Dermis blood vessel endothelial cell (primary cell): ENCODE results near the gene CDHR5. TPM values are rescaled to one million over a fixed set of nuclear protein-coding genes. Genes with fewer than 3 reads are reported as not detected.

Source experiments
- total RNA-seq: library from RNA; depleted of rRNA; stranded (reverse); fragments of >200 nt; gene quantifications from 2 replicates; pipeline ENCODE4 v1.2.3, GENCODE V29; 2014

Gene CDHR5
- total RNA-seq, 1 donor from 2014 or later: not detected

Other genes with a start within 250 kb of the CDHR5 start
- gene PKP3, start 230.7 kb downstream of the CDHR5 start, total RNA-seq: 0.09 and 0.68 TPM in 2 replicates
- 43.2 and 52.2 TPM in 2 replicates for gene SIGIRR, start 210.0 kb downstream of the CDHR5 start, total RNA-seq
- 0.42 and 10.7 TPM in 2 replicates for gene ANO9, start 182.9 kb downstream of the CDHR5 start, total RNA-seq
- gene PTDSS2, start 174.7 kb downstream of the CDHR5 start, total RNA-seq: 34.5 and 50.2 TPM in 2 replicates
- gene RNH1, start 117.7 kb downstream of the CDHR5 start, total RNA-seq: 257 and 310 TPM in 2 replicates
- gene HRAS, start 89.4 kb downstream of the CDHR5 start, total RNA-seq: 51.6 and 70.2 TPM in 2 replicates
- 0.56 and 0.68 TPM in 2 replicates for gene LRRC56, start 87.4 kb downstream of the CDHR5 start, total RNA-seq
- gene LMNTD2, start 64.2 kb downstream of the CDHR5 start, total RNA-seq: 1.3 and 2.6 TPM in 2 replicates
- gene RASSF7, start 64.0 kb downstream of the CDHR5 start, total RNA-seq: 21.3 and 25.2 TPM in 2 replicates
- 27.7 and 31.4 TPM in 2 replicates for gene PHRF1, start 48.5 kb downstream of the CDHR5 start, total RNA-seq
- gene IRF7, start 9.0 kb downstream of the CDHR5 start, total RNA-seq: 16.8 and 24.2 TPM in 2 replicates
- gene SCT, start 2.2 kb upstream of the CDHR5 start, total RNA-seq: not detected in 2 replicates
- gene DRD4, start 12.3 kb upstream of the CDHR5 start, total RNA-seq: under 0.01 TPM in 1 of 2 replicates, not detected in the other
- 36.8 and 40.8 TPM in 2 replicates for gene DEAF1, start 70.3 kb upstream of the CDHR5 start, total RNA-seq
- gene TMEM80, start 70.9 kb upstream of the CDHR5 start, total RNA-seq: 10.7 and 12.4 TPM in 2 replicates
- gene EPS8L2, start 81.3 kb upstream of the CDHR5 start, total RNA-seq: 2.7 and 3.1 TPM in 2 replicates
- 115 and 149 TPM in 2 replicates for gene TALDO1, start 122.5 kb upstream of the CDHR5 start, total RNA-seq
- 19.6 and 23.4 TPM in 2 replicates for gene GATD1, start 152.5 kb upstream of the CDHR5 start, total RNA-seq
- 0.14 and 0.17 TPM in 2 replicates for gene CEND1, start 165.1 kb upstream of the CDHR5 start, total RNA-seq
- gene SLC25A22, start 173.3 kb upstream of the CDHR5 start, total RNA-seq: 7.1 and 13.6 TPM in 2 replicates
- 7.8 and 12.1 TPM in 2 replicates for gene PIDD1, start 180.3 kb upstream of the CDHR5 start, total RNA-seq
- gene RPLP2, start 185.0 kb upstream of the CDHR5 start, total RNA-seq: 199 and 232 TPM in 2 replicates
- gene PNPLA2, start 194.0 kb upstream of the CDHR5 start, total RNA-seq: 41.4 and 76.9 TPM in 2 replicates
- 27.5 and 29.8 TPM in 2 replicates for gene CRACR2B, start 203.0 kb upstream of the CDHR5 start, total RNA-seq
- gene CD151, start 208.0 kb upstream of the CDHR5 start, total RNA-seq: 700 and 712 TPM in 2 replicates
- gene POLR2L, start 217.6 kb upstream of the CDHR5 start, total RNA-seq: 81.9 and 193 TPM in 2 replicates
- gene TSPAN4, start 217.9 kb upstream of the CDHR5 start, total RNA-seq: 167 and 179 TPM in 2 replicates